Panc1 (cell line): ENCODE data around the gene RAB40B. TPM values are rescaled to one million over a fixed set of nuclear protein-coding genes. Genes with fewer than 3 reads are reported as not detected.

Experiments used
- ATAC-seq: fragments of 200-7000 bp; cut with Tn5 transposase; 2 replicates; pipeline ENCODE4 v1.9.1; 2020; ENCODE audit warnings: mild to moderate bottlenecking, moderate library complexity
- BruUV-seq: library from RNA; stranded (reverse); fragments of 400-500 nt; replicated peaks from 2 replicates; lab custom pipeline; 2021; lab: Mats Ljungman, UMichigan
- CTCF ChIA-PET: fragments of 300-600 bp; sonication (Branson Sonifier 250); formaldehyde crosslinking; loops from one replicate; lab custom pipeline; 2022; ENCODE audit warnings: antibody characterized with exemption; lab: Charles Lee
- POLR2A ChIA-PET: fragments of 300-600 bp; sonication (Branson Sonifier 250); formaldehyde crosslinking; loops from one replicate; lab custom pipeline; 2022; ENCODE audit warnings: antibody characterized with exemption; lab: Charles Lee
- DNase-seq: peaks from one replicate; pipeline ENCODE4 v3.0.0-alpha.2; 2010; ENCODE audit warnings: low read depth, low spot score
- H3K27ac ChIP-seq: 2 replicates; pipeline ENCODE4 v1.5.1; 2011; ENCODE audit warnings: mild to moderate bottlenecking, low read length, inconsistent platforms
- H3K27me3 ChIP-seq: fragments of 200-500 bp; sonication (Bioruptor generic); 2 replicates; pipeline ENCODE4 v1.6.0; 2014; ENCODE audit warnings: low read length, inconsistent platforms; ENCODE audit not compliant: control insufficient read depth, insufficient read depth
- H3K36me3 ChIP-seq: fragments of 200-500 bp; sonication (Bioruptor generic); 2 replicates; pipeline ENCODE4 v1.5.1; 2014; ENCODE audit warnings: inconsistent platforms, mild to moderate bottlenecking, low read length, moderate library complexity; ENCODE audit not compliant: control insufficient read depth, insufficient read depth
- H3K4me1 ChIP-seq: 2 replicates; pipeline ENCODE4 v1.5.1; 2011; ENCODE audit warnings: inconsistent platforms, mild to moderate bottlenecking, low read length, moderate library complexity; ENCODE audit not compliant: control insufficient read depth, insufficient read depth
- H3K4me3 ChIP-seq, 2 experiments: 2 replicates each; pipeline ENCODE4 v1.5.1; 2011 to 2012; ENCODE audit warnings: low read depth in 2 of 2, low read length in 2 of 2, mild to moderate bottlenecking in 2 of 2, inconsistent platforms in 1 of 2, moderate library complexity in 1 of 2
- H3K9me3 ChIP-seq: fragments of 200-500 bp; sonication (Bioruptor generic); 2 replicates; pipeline ENCODE4 v1.5.1; 2014; ENCODE audit warnings: low read depth, mild to moderate bottlenecking, inconsistent platforms, low read length, moderate library complexity; ENCODE audit not compliant: control insufficient read depth, insufficient read depth
- CTCF ChIP-seq: fragments of 450-650 bp; IDR thresholded peaks from 2 replicates; pipeline ENCODE4 v1.5.1; 2017; ENCODE audit warnings: mild to moderate bottlenecking
- POLR2AphosphoS5 ChIP-seq: IDR thresholded peaks from 2 replicates; pipeline ENCODE4 v1.6.1; 2012; ENCODE audit warnings: mild to moderate bottlenecking, low read depth, low read length, moderate library complexity
- REST ChIP-seq, 2 experiments: IDR thresholded peaks; 2 replicates each; pipeline ENCODE4 v1.6.1; 2011 to 2012; ENCODE audit warnings: low read depth in 2 of 2, control low read depth in 1 of 2, low read length in 1 of 2, mild to moderate bottlenecking in 1 of 2, moderate library complexity in 1 of 2; ENCODE audit not compliant: insufficient read depth in 1 of 2
- SIN3A ChIP-seq: IDR thresholded peaks from 2 replicates; pipeline ENCODE4 v1.6.1; 2012; ENCODE audit warnings: low read depth, mild to moderate bottlenecking, low read length, moderate library complexity, borderline replicate concordance; ENCODE audit not compliant: insufficient read depth
- TCF7L2 ChIP-seq: IDR thresholded peaks from 2 replicates; pipeline ENCODE4 v1.6.1; 2011; ENCODE audit warnings: mild to moderate bottlenecking, low read depth, low read length, inconsistent platforms
- in situ Hi-C: cut with HindIII; loops from 2 replicates; pipeline ENCODE4 v1.10.0; 2016; ENCODE audit warnings: low sequenced_read_pairs, low pct_unique_long_range_greater_than_20kb
- intact Hi-C: fragments of 100-400 bp; cut with micrococcal nuclease; formaldehyde crosslinking; loops from one replicate; pipeline ENCODE4 v1.10.0; 2022; ENCODE audit not compliant: unreplicated experiment
- total RNA-seq: library from RNA; stranded (reverse); gene quantifications from one replicate; pipeline ENCODE4 v1.2.1, GENCODE V29; 2021; ENCODE audit not compliant: unreplicated experiment

The RAB40B gene
- total RNA-seq, 1 experiment from 2014 or later: 7.1 TPM

GRCh38 chr17:82608816-82609215 lies 89.7 kb downstream of the RAB40B start:
- no peaks in the 10 kb centered on the region for H3K4me1 ChIP-seq
- peaks cover 8% of the 10 kb centered on the region for H3K36me3 ChIP-seq
- ATAC-seq (no peak), DNase-seq (no peak)
- BruUV-seq: no TSS peak
- intact Hi-C loops (no loop called here), in situ Hi-C loops (no loop called here)
- no peak overlapping the region for H3K27ac ChIP-seq
- no peaks in the 10 kb centered on the region for H3K9me3 ChIP-seq
- ChIA-PET POLR2A (no interaction called here), CTCF (no interaction called here)
- TF ChIP-seq TCF7L2 (no peak), REST (IDR thresholded peaks at IDR 0.05; ENCODE audit: insufficient read depth in 1 of 2, low read depth in 2 of 2, low read length in 1 of 2) (no peak), POLR2AphosphoS5 (no peak), CTCF (no peak), SIN3A (no peak)
- no peak overlapping the region for H3K4me3 ChIP-seq
- no peaks in the 10 kb centered on the region for H3K27me3 ChIP-seq

GRCh38 chr17:82605939-82606600 lies 92.4 kb downstream of the RAB40B start:
- Histone ChIP-seq H3K27ac (no peak overlapping the region), H3K9me3 (no peaks in the 10 kb centered on the region), H3K27me3 (no peaks in the 10 kb centered on the region), H3K4me3 (no peak overlapping the region), H3K4me1 (no peaks in the 10 kb centered on the region), H3K36me3 (peaks cover 16% of the 10 kb centered on the region)
- no TSS peak for BruUV-seq
- ATAC-seq: peak; percentile 37; the same call in 1 of the 2 replicates
- CTCF ChIA-PET: no interaction called here
- TF ChIP-seq POLR2AphosphoS5: no peak
- no peak for TF ChIP-seq CTCF
- TF ChIP-seq SIN3A: no peak
- no peak for TF ChIP-seq REST (IDR thresholded peaks at IDR 0.05; ENCODE audit: insufficient read depth in 1 of 2, low read depth in 2 of 2, low read length in 1 of 2)
- no peak for TF ChIP-seq TCF7L2
- in situ Hi-C loops: no loop called here
- intact Hi-C loops: no loop called here
- POLR2A ChIA-PET: no interaction called here
- no peak for DNase-seq
